Transverse colon (tissue), 4 donors: ENCODE data around the gene TUBB8.

Experiments used
- POLR2A ChIP-seq: fragments of 450-650 bp; IDR thresholded peaks from one replicate; pipeline ENCODE4 v1.6.1; 2016; ENCODE audit warnings: antibody characterized with exemption, mild to moderate bottlenecking, moderate library complexity
- POLR2AphosphoS5 ChIP-seq, 3 donors: sonication (generic); formaldehyde crosslinking; IDR thresholded peaks; one replicate each; pipeline ENCODE4 v1.6.1; 2016; ENCODE audit warnings: antibody characterized with exemption in 3 of 3
- TF ChIP-seq, protein P1 (sequence below), 5 experiments: fragments of 200-600 bp in 3 of 5; fragments of 450-650 bp in 2 of 5; sonication (generic) in 3 of 5; IDR thresholded peaks; 1 replicate in 2 of 5; 2 replicates in 3 of 5; pipeline ENCODE4 v1.5.1; 2016 to 2017; ENCODE audit warnings: antibody characterized with exemption in 5 of 5, inconsistent platforms in 3 of 5, mild to moderate bottlenecking in 2 of 5, moderate library complexity in 1 of 5

DNA sequence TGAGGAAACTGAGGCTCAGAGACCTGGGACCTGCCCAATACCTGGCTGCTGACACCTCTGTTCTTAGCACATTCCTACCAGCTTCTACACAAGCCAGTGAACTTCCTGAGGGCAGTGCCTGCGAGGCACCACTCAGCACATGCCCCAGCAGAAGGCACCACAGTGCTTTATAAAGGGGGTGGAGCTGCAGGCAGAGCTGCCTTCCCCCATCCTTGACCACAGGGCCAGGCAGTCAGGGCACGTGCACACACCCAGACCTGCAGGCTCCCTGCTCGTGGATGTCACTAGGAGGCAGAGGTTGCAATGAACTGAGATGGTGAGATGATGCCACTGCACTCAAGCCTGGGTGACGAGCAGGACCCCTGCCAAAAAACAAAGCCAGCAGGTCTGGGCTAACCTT, 39.2 kb upstream of the TUBB8 start:
- TF ChIP-seq, protein P1, sequence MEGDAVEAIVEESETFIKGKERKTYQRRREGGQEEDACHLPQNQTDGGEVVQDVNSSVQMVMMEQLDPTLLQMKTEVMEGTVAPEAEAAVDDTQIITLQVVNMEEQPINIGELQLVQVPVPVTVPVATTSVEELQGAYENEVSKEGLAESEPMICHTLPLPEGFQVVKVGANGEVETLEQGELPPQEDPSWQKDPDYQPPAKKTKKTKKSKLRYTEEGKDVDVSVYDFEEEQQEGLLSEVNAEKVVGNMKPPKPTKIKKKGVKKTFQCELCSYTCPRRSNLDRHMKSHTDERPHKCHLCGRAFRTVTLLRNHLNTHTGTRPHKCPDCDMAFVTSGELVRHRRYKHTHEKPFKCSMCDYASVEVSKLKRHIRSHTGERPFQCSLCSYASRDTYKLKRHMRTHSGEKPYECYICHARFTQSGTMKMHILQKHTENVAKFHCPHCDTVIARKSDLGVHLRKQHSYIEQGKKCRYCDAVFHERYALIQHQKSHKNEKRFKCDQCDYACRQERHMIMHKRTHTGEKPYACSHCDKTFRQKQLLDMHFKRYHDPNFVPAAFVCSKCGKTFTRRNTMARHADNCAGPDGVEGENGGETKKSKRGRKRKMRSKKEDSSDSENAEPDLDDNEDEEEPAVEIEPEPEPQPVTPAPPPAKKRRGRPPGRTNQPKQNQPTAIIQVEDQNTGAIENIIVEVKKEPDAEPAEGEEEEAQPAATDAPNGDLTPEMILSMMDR (IDR thresholded peaks at IDR 0.05): no peak
- TF ChIP-seq POLR2AphosphoS5 (IDR thresholded peaks at IDR 0.05) (no peak), POLR2A (no peak)
